HCT116 (cell line): Measurements from ENCODE around the gene ITPR2. TPM values are rescaled to one million over a fixed set of nuclear protein-coding genes. Genes with fewer than 3 reads are reported as not detected.

ENCODE experiments used
- ATAC-seq: fragments of 200-7000 bp; cut with Tn5 transposase; 2 replicates; pipeline ENCODE4 v1.9.1; 2020; ENCODE audit warnings: mild to moderate bottlenecking, moderate library complexity
- BruUV-seq: library from RNA; stranded (reverse); fragments of 400-500 nt; replicated peaks from 2 replicates; lab custom pipeline; 2021; lab: Mats Ljungman, UMichigan
- CTCF ChIA-PET: fragments of 300-600 bp; sonication (Branson Sonifier 250); formaldehyde crosslinking; loops from one replicate; lab custom pipeline; 2021; ENCODE audit warnings: antibody characterized with exemption; lab: Charles Lee
- POLR2A ChIA-PET: fragments of 300-600, 350-600 bp; sonication (Branson Sonifier 250); formaldehyde crosslinking; loops from one replicate; lab custom pipeline; 2021; ENCODE audit warnings: antibody characterized with exemption; lab: Charles Lee
- RAD21 ChIA-PET, 2 experiments: fragments of 300-600 bp; sonication (Branson Sonifier 250); formaldehyde crosslinking; loops; one replicate each; lab custom pipeline; 2023; ENCODE audit warnings: low total read pairs in 2 of 2; ENCODE audit not compliant: uncharacterized antibody in 2 of 2, unreplicated experiment in 2 of 2, low non-redundant PET in 1 of 2; lab: Charles Lee
- DNase-seq: peaks from one replicate; pipeline ENCODE4 v3.0.0-alpha.2; 2010; ENCODE audit warnings: low read depth, low spot score
- H2AFZ ChIP-seq: fragments of 200-600 bp; shearing (Covaris generic), sonication (generic); 2 replicates; pipeline ENCODE4 v1.6.1; 2017; ENCODE audit warnings: low read depth, mixed run types, mixed read lengths, antibody characterized with exemption, low read length; ENCODE audit not compliant: poor library complexity, severe bottlenecking
- H3K27ac ChIP-seq: 2 replicates; pipeline ENCODE4 v1.5.1; 2012; ENCODE audit warnings: low read depth, low read length
- H3K27me3 ChIP-seq: fragments of 200-600 bp; sonication (generic); 2 replicates; pipeline ENCODE4 v1.6.1; 2016; ENCODE audit warnings: mixed run types, low read length, mixed read lengths; ENCODE audit not compliant: insufficient read depth
- H3K36me3 ChIP-seq, 2 experiments: fragments of 200-500 bp in 1 of 2; fragments of 200-600 bp in 1 of 2; sonication (Bioruptor generic) in 1 of 2; sonication (generic) in 1 of 2; 2 replicates each; pipeline versions ENCODE4 v1.5.1 to v1.6.1; 2014 to 2016; ENCODE audit warnings: low read length in 2 of 2, inconsistent platforms in 1 of 2, mixed read lengths in 1 of 2, mixed run types in 1 of 2; ENCODE audit not compliant: insufficient read depth in 2 of 2, control insufficient read depth in 1 of 2
- H3K4me1 ChIP-seq, 2 experiments: fragments of 200-600 bp in 1 of 2; sonication (generic) in 1 of 2; 2 replicates each; pipeline versions ENCODE4 v1.5.1 to v1.6.1; 2012 to 2017; ENCODE audit warnings: low read length in 2 of 2, inconsistent platforms in 1 of 2, mild to moderate bottlenecking in 1 of 2, mixed read lengths in 1 of 2, mixed run types in 1 of 2, moderate library complexity in 1 of 2; ENCODE audit not compliant: insufficient read depth in 2 of 2, control insufficient read depth in 1 of 2
- H3K4me2 ChIP-seq: fragments of 200-600 bp; sonication (generic); 2 replicates; pipeline ENCODE4 v1.6.1; 2017; ENCODE audit warnings: mixed run types, low read length, mixed read lengths
- H3K4me3 ChIP-seq, 2 experiments: fragments of 200-600 bp in 1 of 2; sonication (generic) in 1 of 2; replicated peaks in 1 of 2; 2 replicates each; pipeline ENCODE4 v1.5.1; 2011 to 2016; ENCODE audit warnings: low read length in 2 of 2, control low read depth in 1 of 2, low read depth in 1 of 2, mild to moderate bottlenecking in 1 of 2, mixed read lengths in 1 of 2, mixed run types in 1 of 2
- H3K79me2 ChIP-seq: fragments of 200-600 bp; sonication (generic); 2 replicates; pipeline ENCODE4 v1.6.1; 2017; ENCODE audit warnings: mild to moderate bottlenecking, mixed run types, low read length, moderate library complexity, mixed read lengths; ENCODE audit not compliant: insufficient read depth
- H3K9ac ChIP-seq: fragments of 200-600 bp; sonication (generic); 2 replicates; pipeline ENCODE4 v1.6.1; 2016; ENCODE audit warnings: low read length, mixed read lengths
- H3K9me2 ChIP-seq: fragments of 200-600 bp; sonication (generic), shearing (Covaris generic); 2 replicates; pipeline ENCODE4 v1.6.1; 2017; ENCODE audit warnings: mixed run types, mild to moderate bottlenecking, moderate library complexity; ENCODE audit not compliant: insufficient read depth
- H3K9me3 ChIP-seq, 2 experiments: fragments of 200-500 bp in 1 of 2; fragments of 200-600 bp in 1 of 2; sonication (Bioruptor generic) in 1 of 2; sonication (generic) in 1 of 2; 2 replicates each; pipeline ENCODE4 v1.6.1; 2014 to 2017; ENCODE audit warnings: low read length in 2 of 2, mixed read lengths in 2 of 2, inconsistent platforms in 1 of 2, low read depth in 1 of 2, mild to moderate bottlenecking in 1 of 2, mixed run types in 1 of 2, moderate library complexity in 1 of 2; ENCODE audit not compliant: control insufficient read depth in 1 of 2, insufficient read depth in 1 of 2
- H4K20me1 ChIP-seq: fragments of 200-600 bp; sonication (generic), shearing (Covaris generic); 2 replicates; pipeline ENCODE4 v1.6.1; 2017; ENCODE audit warnings: mixed run types, mild to moderate bottlenecking, moderate library complexity; ENCODE audit not compliant: insufficient read depth
- CBX3 ChIP-seq: IDR thresholded peaks from 2 replicates; pipeline ENCODE4 v1.6.1; 2012; ENCODE audit warnings: low read depth
- CEBPB ChIP-seq: IDR thresholded peaks from 2 replicates; pipeline ENCODE4 v1.6.1; 2012; ENCODE audit warnings: low read depth
- EGR1 ChIP-seq: IDR thresholded peaks from 2 replicates; pipeline ENCODE4 v1.6.1; 2012; ENCODE audit warnings: low read depth
- EZH2 ChIP-seq: fragments of 200-600 bp; sonication (generic); IDR thresholded peaks from 2 replicates; pipeline ENCODE4 v1.6.1; 2017; ENCODE audit warnings: antibody characterized with exemption, mixed run types
- POLR2A ChIP-seq: IDR thresholded peaks from 2 replicates; pipeline ENCODE4 v1.7.0; 2011; ENCODE audit warnings: borderline replicate concordance; ENCODE audit not compliant: insufficient read depth, insufficient read length; ENCODE audit errors: extremely low read depth
- POLR2AphosphoS5 ChIP-seq: IDR thresholded peaks from 2 replicates; pipeline ENCODE4 v1.6.1; 2011; ENCODE audit warnings: mild to moderate bottlenecking, low read depth, low read length, moderate library complexity
- SP1 ChIP-seq: IDR thresholded peaks from 2 replicates; pipeline ENCODE4 v1.6.1; 2012; ENCODE audit warnings: low read depth
- YY1 ChIP-seq: IDR thresholded peaks from 2 replicates; pipeline ENCODE4 v1.6.1; 2011; ENCODE audit warnings: low read length, low read depth, moderate library complexity, mild to moderate bottlenecking; ENCODE audit not compliant: insufficient replicate concordance; ENCODE audit errors: extremely low read depth
- intact Hi-C: fragments of 100-400 bp; cut with micrococcal nuclease; formaldehyde crosslinking; loops from 2 replicates; pipeline ENCODE4 v1.10.0; 2022
- total RNA-seq: library from RNA; stranded (reverse); gene quantifications from one replicate; pipeline ENCODE4 v1.2.1, GENCODE V29; 2021; ENCODE audit not compliant: unreplicated experiment
- TF ChIP-seq, protein P1 (sequence below), 3 experiments: fragments of 200-600 bp in 1 of 3; sonication (generic) in 1 of 3; IDR thresholded peaks in 2 of 3; conservative IDR thresholded peaks in 1 of 3; 2 replicates each; pipeline ENCODE4 v1.5.1; 2012 to 2017; ENCODE audit warnings: low read depth in 2 of 3, low read length in 2 of 3, antibody characterized with exemption in 1 of 3, borderline replicate concordance in 1 of 3, control low read depth in 1 of 3, mild to moderate bottlenecking in 1 of 3, mixed read lengths in 1 of 3, mixed run types in 1 of 3, moderate library complexity in 1 of 3; ENCODE audit not compliant: insufficient read depth in 1 of 3
- TF ChIP-seq, protein P2 (sequence below): IDR thresholded peaks from 2 replicates; pipeline ENCODE4 v1.6.1; 2012
- TF ChIP-seq, protein P3 (sequence below): IDR thresholded peaks from 2 replicates; pipeline ENCODE4 v1.6.1; 2011; ENCODE audit warnings: mild to moderate bottlenecking, low read length, moderate library complexity; ENCODE audit not compliant: insufficient replicate concordance; ENCODE audit errors: extremely low read depth
- TF ChIP-seq, protein P4 (sequence below): IDR thresholded peaks from 2 replicates; pipeline ENCODE4 v1.6.1; 2012
- TF ChIP-seq, protein P5 (sequence below): IDR thresholded peaks from 2 replicates; pipeline ENCODE4 v1.6.1; 2012; ENCODE audit warnings: low read depth

ITPR2 gene
- total RNA-seq, 1 experiment from 2014 or later: 6.5 TPM

DNA sequence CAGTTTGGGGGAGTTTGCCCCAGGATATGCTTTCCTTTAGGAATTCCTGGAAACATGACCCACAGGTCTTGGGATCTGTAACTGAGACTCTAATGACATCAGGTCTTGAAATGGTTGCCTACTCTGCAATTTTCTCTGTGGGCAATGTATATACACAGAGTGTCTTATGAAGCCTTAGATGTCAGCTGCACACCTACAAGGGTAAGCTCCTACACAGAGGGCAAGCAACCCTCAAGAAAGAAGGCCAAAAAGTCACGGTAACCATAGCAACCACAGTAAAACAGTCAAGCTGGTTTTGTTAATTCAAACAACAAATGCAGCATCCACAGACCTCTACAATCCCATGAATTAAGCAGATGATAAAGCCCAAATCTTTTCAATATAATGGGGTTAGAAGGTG, 344.6 kb downstream of the ITPR2 start:
- Histone ChIP-seq H3K9me2 (no peaks in the 10 kb centered on the region), H3K27me3 (no peaks in the 10 kb centered on the region), H3K9me3 (no peaks in the 10 kb centered on the region), H2AFZ (no peak overlapping the region), H3K27ac (no peak overlapping the region), H3K9ac (no peak overlapping the region), H3K4me3 (no peak overlapping the region), H3K79me2 (no peaks in the 10 kb centered on the region), H3K36me3 (no peaks in the 10 kb centered on the region), H3K4me1 (peaks cover 1 to 4% of the 10 kb centered on the region in 2 experiments; a peak in 3 of 4 replicates), H4K20me1 (no peaks in the 10 kb centered on the region), H3K4me2 (no peak overlapping the region)
- no TSS peak for BruUV-seq
- no peak for ATAC-seq
- TF ChIP-seq CBX3: no peak
- TF ChIP-seq, protein P1, sequence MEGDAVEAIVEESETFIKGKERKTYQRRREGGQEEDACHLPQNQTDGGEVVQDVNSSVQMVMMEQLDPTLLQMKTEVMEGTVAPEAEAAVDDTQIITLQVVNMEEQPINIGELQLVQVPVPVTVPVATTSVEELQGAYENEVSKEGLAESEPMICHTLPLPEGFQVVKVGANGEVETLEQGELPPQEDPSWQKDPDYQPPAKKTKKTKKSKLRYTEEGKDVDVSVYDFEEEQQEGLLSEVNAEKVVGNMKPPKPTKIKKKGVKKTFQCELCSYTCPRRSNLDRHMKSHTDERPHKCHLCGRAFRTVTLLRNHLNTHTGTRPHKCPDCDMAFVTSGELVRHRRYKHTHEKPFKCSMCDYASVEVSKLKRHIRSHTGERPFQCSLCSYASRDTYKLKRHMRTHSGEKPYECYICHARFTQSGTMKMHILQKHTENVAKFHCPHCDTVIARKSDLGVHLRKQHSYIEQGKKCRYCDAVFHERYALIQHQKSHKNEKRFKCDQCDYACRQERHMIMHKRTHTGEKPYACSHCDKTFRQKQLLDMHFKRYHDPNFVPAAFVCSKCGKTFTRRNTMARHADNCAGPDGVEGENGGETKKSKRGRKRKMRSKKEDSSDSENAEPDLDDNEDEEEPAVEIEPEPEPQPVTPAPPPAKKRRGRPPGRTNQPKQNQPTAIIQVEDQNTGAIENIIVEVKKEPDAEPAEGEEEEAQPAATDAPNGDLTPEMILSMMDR (IDR thresholded peaks at IDR 0.05 in 2 of 3, conservative IDR thresholded peaks at IDR 0.05 in 1 of 3; ENCODE audit: borderline replicate concordance in 1 of 3, insufficient read depth in 1 of 3, low read depth in 2 of 3, low read length in 2 of 3): no peak
- ChIA-PET RAD21 (no interaction called here), CTCF (no interaction called here), POLR2A (no interaction called here)
- no peak for DNase-seq
- intact Hi-C loops: no loop called here

DNA sequence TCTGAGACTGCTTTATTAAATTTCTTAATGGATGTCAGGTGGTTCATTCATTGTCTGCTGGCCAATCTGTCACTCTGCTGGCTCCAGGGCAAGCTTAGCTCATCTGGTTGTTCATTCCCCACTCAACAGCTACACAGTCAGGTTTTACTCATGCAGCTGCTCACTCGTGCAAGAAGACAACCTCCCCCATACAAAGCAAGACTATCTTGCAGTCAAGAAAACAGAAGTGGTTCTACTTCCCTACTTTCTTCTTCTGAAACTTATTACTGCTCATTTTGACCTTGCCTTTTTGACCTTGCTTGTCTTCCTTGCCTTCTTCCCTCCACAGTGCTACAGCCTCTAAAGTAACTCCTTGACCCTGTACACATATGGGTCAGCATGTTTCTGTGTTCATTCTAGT, 359.7 kb downstream of the ITPR2 start:
- DNase-seq (no peak), ATAC-seq (no peak)
- ChIA-PET CTCF (no interaction called here), RAD21 (no interaction called here), POLR2A (no interaction called here)
- Histone ChIP-seq H3K27ac (no peak overlapping the region), H2AFZ (no peak overlapping the region), H3K79me2 (no peaks in the 10 kb centered on the region), H3K27me3 (no peaks in the 10 kb centered on the region), H3K4me2 (no peak overlapping the region), H3K9ac (no peak overlapping the region), H3K9me2 (no peaks in the 10 kb centered on the region), H4K20me1 (no peaks in the 10 kb centered on the region), H3K9me3 (no peaks in the 10 kb centered on the region), H3K4me3 (no peak overlapping the region), H3K4me1 (no peaks in the 10 kb centered on the region), H3K36me3 (no peaks in the 10 kb centered on the region)
- no TSS peak for BruUV-seq
- intact Hi-C loops: no loop called here
- TF ChIP-seq, protein P2, sequence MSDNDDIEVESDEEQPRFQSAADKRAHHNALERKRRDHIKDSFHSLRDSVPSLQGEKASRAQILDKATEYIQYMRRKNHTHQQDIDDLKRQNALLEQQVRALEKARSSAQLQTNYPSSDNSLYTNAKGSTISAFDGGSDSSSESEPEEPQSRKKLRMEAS: no peak
- no peak for TF ChIP-seq YY1
- TF ChIP-seq EZH2: no peak
- TF ChIP-seq POLR2AphosphoS5: no peak
- TF ChIP-seq EGR1: no peak
- TF ChIP-seq, protein P3, sequence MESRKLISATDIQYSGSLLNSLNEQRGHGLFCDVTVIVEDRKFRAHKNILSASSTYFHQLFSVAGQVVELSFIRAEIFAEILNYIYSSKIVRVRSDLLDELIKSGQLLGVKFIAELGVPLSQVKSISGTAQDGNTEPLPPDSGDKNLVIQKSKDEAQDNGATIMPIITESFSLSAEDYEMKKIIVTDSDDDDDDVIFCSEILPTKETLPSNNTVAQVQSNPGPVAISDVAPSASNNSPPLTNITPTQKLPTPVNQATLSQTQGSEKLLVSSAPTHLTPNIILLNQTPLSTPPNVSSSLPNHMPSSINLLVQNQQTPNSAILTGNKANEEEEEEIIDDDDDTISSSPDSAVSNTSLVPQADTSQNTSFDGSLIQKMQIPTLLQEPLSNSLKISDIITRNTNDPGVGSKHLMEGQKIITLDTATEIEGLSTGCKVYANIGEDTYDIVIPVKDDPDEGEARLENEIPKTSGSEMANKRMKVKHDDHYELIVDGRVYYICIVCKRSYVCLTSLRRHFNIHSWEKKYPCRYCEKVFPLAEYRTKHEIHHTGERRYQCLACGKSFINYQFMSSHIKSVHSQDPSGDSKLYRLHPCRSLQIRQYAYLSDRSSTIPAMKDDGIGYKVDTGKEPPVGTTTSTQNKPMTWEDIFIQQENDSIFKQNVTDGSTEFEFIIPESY: no peak
- TF ChIP-seq SP1: no peak
- TF ChIP-seq, protein P4, sequence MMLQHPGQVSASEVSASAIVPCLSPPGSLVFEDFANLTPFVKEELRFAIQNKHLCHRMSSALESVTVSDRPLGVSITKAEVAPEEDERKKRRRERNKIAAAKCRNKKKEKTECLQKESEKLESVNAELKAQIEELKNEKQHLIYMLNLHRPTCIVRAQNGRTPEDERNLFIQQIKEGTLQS: no peak
- TF ChIP-seq, protein P5, sequence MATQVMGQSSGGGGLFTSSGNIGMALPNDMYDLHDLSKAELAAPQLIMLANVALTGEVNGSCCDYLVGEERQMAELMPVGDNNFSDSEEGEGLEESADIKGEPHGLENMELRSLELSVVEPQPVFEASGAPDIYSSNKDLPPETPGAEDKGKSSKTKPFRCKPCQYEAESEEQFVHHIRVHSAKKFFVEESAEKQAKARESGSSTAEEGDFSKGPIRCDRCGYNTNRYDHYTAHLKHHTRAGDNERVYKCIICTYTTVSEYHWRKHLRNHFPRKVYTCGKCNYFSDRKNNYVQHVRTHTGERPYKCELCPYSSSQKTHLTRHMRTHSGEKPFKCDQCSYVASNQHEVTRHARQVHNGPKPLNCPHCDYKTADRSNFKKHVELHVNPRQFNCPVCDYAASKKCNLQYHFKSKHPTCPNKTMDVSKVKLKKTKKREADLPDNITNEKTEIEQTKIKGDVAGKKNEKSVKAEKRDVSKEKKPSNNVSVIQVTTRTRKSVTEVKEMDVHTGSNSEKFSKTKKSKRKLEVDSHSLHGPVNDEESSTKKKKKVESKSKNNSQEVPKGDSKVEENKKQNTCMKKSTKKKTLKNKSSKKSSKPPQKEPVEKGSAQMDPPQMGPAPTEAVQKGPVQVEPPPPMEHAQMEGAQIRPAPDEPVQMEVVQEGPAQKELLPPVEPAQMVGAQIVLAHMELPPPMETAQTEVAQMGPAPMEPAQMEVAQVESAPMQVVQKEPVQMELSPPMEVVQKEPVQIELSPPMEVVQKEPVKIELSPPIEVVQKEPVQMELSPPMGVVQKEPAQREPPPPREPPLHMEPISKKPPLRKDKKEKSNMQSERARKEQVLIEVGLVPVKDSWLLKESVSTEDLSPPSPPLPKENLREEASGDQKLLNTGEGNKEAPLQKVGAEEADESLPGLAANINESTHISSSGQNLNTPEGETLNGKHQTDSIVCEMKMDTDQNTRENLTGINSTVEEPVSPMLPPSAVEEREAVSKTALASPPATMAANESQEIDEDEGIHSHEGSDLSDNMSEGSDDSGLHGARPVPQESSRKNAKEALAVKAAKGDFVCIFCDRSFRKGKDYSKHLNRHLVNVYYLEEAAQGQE: no peak
- TF ChIP-seq CEBPB: no peak
- no peak for TF ChIP-seq POLR2A
